ENCODE results near the gene CRY1.

GRCh38 chr12:106941481-106942156 lies 151.7 kb downstream of the CRY1 start:
- TF ChIP-seq, protein P1, sequence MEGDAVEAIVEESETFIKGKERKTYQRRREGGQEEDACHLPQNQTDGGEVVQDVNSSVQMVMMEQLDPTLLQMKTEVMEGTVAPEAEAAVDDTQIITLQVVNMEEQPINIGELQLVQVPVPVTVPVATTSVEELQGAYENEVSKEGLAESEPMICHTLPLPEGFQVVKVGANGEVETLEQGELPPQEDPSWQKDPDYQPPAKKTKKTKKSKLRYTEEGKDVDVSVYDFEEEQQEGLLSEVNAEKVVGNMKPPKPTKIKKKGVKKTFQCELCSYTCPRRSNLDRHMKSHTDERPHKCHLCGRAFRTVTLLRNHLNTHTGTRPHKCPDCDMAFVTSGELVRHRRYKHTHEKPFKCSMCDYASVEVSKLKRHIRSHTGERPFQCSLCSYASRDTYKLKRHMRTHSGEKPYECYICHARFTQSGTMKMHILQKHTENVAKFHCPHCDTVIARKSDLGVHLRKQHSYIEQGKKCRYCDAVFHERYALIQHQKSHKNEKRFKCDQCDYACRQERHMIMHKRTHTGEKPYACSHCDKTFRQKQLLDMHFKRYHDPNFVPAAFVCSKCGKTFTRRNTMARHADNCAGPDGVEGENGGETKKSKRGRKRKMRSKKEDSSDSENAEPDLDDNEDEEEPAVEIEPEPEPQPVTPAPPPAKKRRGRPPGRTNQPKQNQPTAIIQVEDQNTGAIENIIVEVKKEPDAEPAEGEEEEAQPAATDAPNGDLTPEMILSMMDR (IDR thresholded peaks at IDR 0.05; ENCODE audit: poor library complexity, severe bottlenecking), result no peak
- TF ChIP-seq RAD21 (conservative IDR thresholded peaks at IDR 0.05) (no peak), TAF1 (IDR thresholded peaks at IDR 0.05; ENCODE audit: low read depth) (no peak), POLR2AphosphoS5 (IDR thresholded peaks at IDR 0.05) (no peak)

Measured in neural cell (in vitro differentiated cells).